HEK293 (cell line): ENCODE results near the gene UBXN1.

Experiments used
- GLI2 ChIP-seq: fragments of 450-650 bp; formaldehyde crosslinking; IDR thresholded peaks from 2 replicates; pipeline ENCODE4; 2017; ENCODE audit warnings: missing biosample characterization, missing genetic modification characterization, low read depth, borderline replicate concordance
- GLI4 ChIP-seq: fragments of 450-650 bp; formaldehyde crosslinking; IDR thresholded peaks from 2 replicates; pipeline ENCODE4 v1.5.1; 2016; ENCODE audit warnings: missing biosample characterization, missing genetic modification characterization
- HIC1 ChIP-seq: fragments of 450-650 bp; formaldehyde crosslinking; IDR thresholded peaks from 2 replicates; pipeline ENCODE4 v1.5.1; 2016; ENCODE audit warnings: missing biosample characterization, missing genetic modification characterization
- INSM2 ChIP-seq: fragments of 450-650 bp; formaldehyde crosslinking; IDR thresholded peaks from 2 replicates; pipeline ENCODE4 v1.5.1; 2016; ENCODE audit warnings: missing biosample characterization, missing genetic modification characterization
- MYNN ChIP-seq: fragments of 450-650 bp; formaldehyde crosslinking; IDR thresholded peaks from 2 replicates; pipeline ENCODE4 v1.5.1; 2016; ENCODE audit warnings: missing biosample characterization, missing genetic modification characterization, borderline replicate concordance
- OVOL3 ChIP-seq: fragments of 450-650 bp; formaldehyde crosslinking; IDR thresholded peaks from 2 replicates; pipeline ENCODE4 v1.5.1; 2016; ENCODE audit warnings: missing biosample characterization, missing genetic modification characterization
- SETDB1 ChIP-seq: IDR thresholded peaks from one replicate; pipeline ENCODE4 v1.6.1; 2017; ENCODE audit warnings: mild to moderate bottlenecking, low read length, moderate library complexity, mixed read lengths; ENCODE audit not compliant: insufficient read length
- SP2 ChIP-seq: fragments of 450-650 bp; formaldehyde crosslinking; IDR thresholded peaks from 2 replicates; pipeline ENCODE4 v1.5.1; 2016; ENCODE audit warnings: missing biosample characterization, missing genetic modification characterization
- YY2 ChIP-seq: fragments of 450-650 bp; formaldehyde crosslinking; IDR thresholded peaks from 2 replicates; pipeline ENCODE4 v1.5.1; 2016; ENCODE audit warnings: missing biosample characterization, missing genetic modification characterization
- ZBTB1 ChIP-seq: fragments of 450-650 bp; formaldehyde crosslinking; IDR thresholded peaks from 2 replicates; pipeline ENCODE4 v1.5.1; 2016; ENCODE audit warnings: missing biosample characterization, missing genetic modification characterization
- ZBTB10 ChIP-seq: fragments of 450-650 bp; formaldehyde crosslinking; IDR thresholded peaks from 2 replicates; pipeline ENCODE4 v1.5.1; 2016; ENCODE audit warnings: missing biosample characterization, missing genetic modification characterization
- ZBTB11 ChIP-seq: fragments of 450-650 bp; formaldehyde crosslinking; conservative IDR thresholded peaks from 2 replicates; pipeline ENCODE4 v1.5.1; 2016; ENCODE audit warnings: low read depth, missing biosample characterization, missing genetic modification characterization
- ZNF169 ChIP-seq: fragments of 450-650 bp; formaldehyde crosslinking; IDR thresholded peaks from 2 replicates; pipeline ENCODE4 v1.5.1; 2016; ENCODE audit warnings: missing biosample characterization, missing genetic modification characterization
- ZNF184 ChIP-seq: fragments of 450-650 bp; IDR thresholded peaks from 2 replicates; pipeline ENCODE4 v1.5.1; 2018; ENCODE audit warnings: missing biosample characterization, mild to moderate bottlenecking, missing genetic modification characterization
- ZNF24 ChIP-seq: fragments of 450-650 bp; formaldehyde crosslinking; IDR thresholded peaks from 2 replicates; pipeline ENCODE4 v1.5.1; 2016; ENCODE audit warnings: missing biosample characterization, missing genetic modification characterization
- ZNF426 ChIP-seq: fragments of 450-650 bp; formaldehyde crosslinking; IDR thresholded peaks from 2 replicates; pipeline ENCODE4 v1.5.1; 2017; ENCODE audit warnings: missing biosample characterization, missing genetic modification characterization, mild to moderate bottlenecking, inconsistent platforms, moderate library complexity
- ZNF449 ChIP-seq: fragments of 450-650 bp; formaldehyde crosslinking; IDR thresholded peaks from 2 replicates; pipeline ENCODE4 v1.5.1; 2017; ENCODE audit warnings: missing biosample characterization, mild to moderate bottlenecking, missing genetic modification characterization, moderate library complexity
- ZNF560 ChIP-seq: fragments of 450-650 bp; formaldehyde crosslinking; IDR thresholded peaks from 2 replicates; pipeline ENCODE4 v1.5.1; 2017; ENCODE audit warnings: missing biosample characterization, missing genetic modification characterization, borderline replicate concordance
- ZNF561 ChIP-seq: fragments of 450-650 bp; IDR thresholded peaks from 2 replicates; pipeline ENCODE4 v1.5.1; 2018; ENCODE audit warnings: missing biosample characterization, missing genetic modification characterization, borderline replicate concordance
- ZNF660 ChIP-seq: fragments of 450-650 bp; IDR thresholded peaks from 2 replicates; pipeline ENCODE4 v1.5.1; 2018; ENCODE audit warnings: missing biosample characterization, mild to moderate bottlenecking, missing genetic modification characterization
- ZNF701 ChIP-seq: fragments of 450-650 bp; formaldehyde crosslinking; IDR thresholded peaks from 2 replicates; pipeline ENCODE4 v1.5.1; 2016; ENCODE audit warnings: missing biosample characterization, missing genetic modification characterization
- ZNF76 ChIP-seq: fragments of 450-650 bp; formaldehyde crosslinking; IDR thresholded peaks from 2 replicates; pipeline ENCODE4; 2016; ENCODE audit warnings: low read depth, missing biosample characterization, missing genetic modification characterization, borderline replicate concordance
- ZSCAN4 ChIP-seq: fragments of 450-650 bp; formaldehyde crosslinking; IDR thresholded peaks from 2 replicates; pipeline ENCODE4 v1.5.1; 2017; ENCODE audit warnings: missing biosample characterization, missing genetic modification characterization
- ZSCAN5A ChIP-seq: fragments of 450-650 bp; formaldehyde crosslinking; IDR thresholded peaks from 2 replicates; pipeline ENCODE4 v1.5.1; 2016; ENCODE audit warnings: missing biosample characterization, missing genetic modification characterization

UBXN1 gene

GRCh38 chr11:62645946-62646824 lies 32.7 kb downstream of the UBXN1 start, which contains the start of gene GANAB (continued):
- TF ChIP-seq ZNF449 (tag by site-specific recombination), result no peak
- no peak for TF ChIP-seq HIC1 (tag by site-specific recombination)
- TF ChIP-seq ZNF76 (tag by site-specific recombination), result no peak
- TF ChIP-seq ZNF701 (tag by site-specific recombination), result no peak
- no peak for TF ChIP-seq ZSCAN5A
- TF ChIP-seq ZBTB10 (tag by site-specific recombination), result peak; percentile 84
- no peak for TF ChIP-seq GLI4 (tag by site-specific recombination)
- TF ChIP-seq SP2 (tag by site-specific recombination), result peak; percentile 95
- TF ChIP-seq ZBTB11 (tag by site-specific recombination), result peak; percentile 30; the same call in 1 of the 2 replicates
- TF ChIP-seq MYNN (tag by site-specific recombination), result no peak
- TF ChIP-seq SETDB1, result no peak
- no peak for TF ChIP-seq ZNF184 (tag by site-specific recombination)
- TF ChIP-seq ZNF24 (tag by site-specific recombination), result no peak
- no peak for TF ChIP-seq ZNF561 (tag by site-specific recombination)
- no peak for TF ChIP-seq OVOL3 (tag by site-specific recombination)
- no peak for TF ChIP-seq ZNF426 (tag by site-specific recombination)
- 0 out of 2 replicates have a peak, but pooled peaks have one; percentile 41 for TF ChIP-seq ZNF660 (tag by site-specific recombination)
- TF ChIP-seq ZNF560 (tag by site-specific recombination), result no peak
- TF ChIP-seq ZNF169 (tag by site-specific recombination), result no peak
- TF ChIP-seq INSM2, result peak; percentile 65; the same call in 1 of the 2 replicates
- TF ChIP-seq ZBTB1 (tag by site-specific recombination), result no peak
- peak; percentile 75 for TF ChIP-seq YY2
- no peak for TF ChIP-seq ZSCAN4 (tag by site-specific recombination)
- TF ChIP-seq GLI2 (tag by site-specific recombination), result no peak
